ENCODE results near the gene LMF2. TPM values are rescaled to one million over a fixed set of nuclear protein-coding genes. Genes with fewer than 3 reads are reported as not detected.

The LMF2 gene
- total RNA-seq, 1 donor from 2014 or later: 93.2 TPM

DNA sequence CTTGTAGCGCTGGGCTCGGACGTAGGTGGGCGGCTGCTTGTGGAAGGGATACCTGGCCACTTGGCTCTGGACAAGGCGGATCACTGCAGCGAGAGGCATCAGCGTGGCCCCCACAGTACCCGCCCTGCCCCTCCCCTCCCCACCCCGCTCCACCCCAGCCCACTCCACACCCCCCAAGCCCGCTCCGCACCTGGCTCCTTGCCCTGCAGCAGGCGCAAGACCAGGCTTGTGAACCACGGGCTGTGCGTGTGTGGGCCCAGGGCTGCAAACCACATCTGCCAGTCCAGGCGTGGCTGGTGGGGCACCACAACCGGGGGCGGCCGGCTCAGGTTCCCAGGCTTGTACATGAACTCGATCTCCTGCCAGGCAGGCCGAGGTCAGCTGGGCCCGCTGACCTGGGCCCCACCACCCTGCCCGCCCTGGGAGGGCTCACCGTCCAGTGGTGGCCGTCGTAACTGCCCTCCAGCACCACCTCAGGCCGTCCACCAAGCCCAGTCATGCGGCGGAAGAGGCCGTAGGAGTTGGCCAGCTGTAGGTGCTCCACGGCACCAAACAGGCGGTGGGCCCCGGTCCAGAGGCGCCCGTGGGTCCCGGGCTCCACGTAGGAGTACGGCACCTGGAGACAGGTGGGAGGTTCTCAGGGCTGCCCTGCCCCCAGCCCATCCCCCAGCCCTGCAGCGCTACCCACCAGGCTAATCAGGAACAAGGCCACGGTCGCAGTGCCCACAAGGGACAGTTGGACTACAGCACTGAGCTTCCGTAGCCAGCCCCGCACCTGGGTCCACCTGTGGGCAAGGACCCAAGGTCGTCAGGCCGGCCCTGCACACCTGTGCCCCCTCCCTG, 2.9 kb downstream of the LMF2 start:
- Mint-ChIP-seq H3K4me3 (ENCODE audit: unreplicated experiment) (no peak overlapping the region), H3K27ac (ENCODE audit: unreplicated experiment) (no peak overlapping the region), H3K36me3 (ENCODE audit: low read depth, unreplicated experiment) (no peaks in the 10 kb centered on the region), H3K4me1 (ENCODE audit: low read depth, unreplicated experiment) (peaks cover 2% of the 10 kb centered on the region), H3K27me3 (ENCODE audit: low read depth, unreplicated experiment) (no peaks in the 10 kb centered on the region), H3K9me3 (ENCODE audit: unreplicated experiment) (no peaks in the 10 kb centered on the region)
- Histone ChIP-seq H3K36me3 (ENCODE audit: insufficient read depth, low read length) (peaks cover 4% of the 10 kb centered on the region), H2AFZ (ENCODE audit: low read depth, low read length) (no peak overlapping the region), H3K9me3 (ENCODE audit: insufficient read depth, low read depth, low read length) (no peaks in the 10 kb centered on the region), H3K4me3 (ENCODE audit: insufficient read depth, low read depth, low read length) (no peak overlapping the region), H3K79me2 (ENCODE audit: insufficient read depth, low read length) (peaks cover 40% of the 10 kb centered on the region), H3K4me1 (ENCODE audit: insufficient read depth, low read length) (peaks cover 14% of the 10 kb centered on the region), H3K9ac (ENCODE audit: low read length) (no peak overlapping the region), H3K27me3 (ENCODE audit: insufficient read depth, low read length) (no peaks in the 10 kb centered on the region), H3K27ac (ENCODE audit: low read depth, low read length) (no peak overlapping the region), H3K4me2 (ENCODE audit: low read length) (no peak overlapping the region), H4K20me1 (ENCODE audit: insufficient read depth, low read length) (peaks cover 26% of the 10 kb centered on the region)
- DNase-seq (ENCODE audit: low read depth) (no peak), FAIRE-seq (no peak)
- no peak for TF ChIP-seq EZH2 (IDR thresholded peaks at IDR 0.05; ENCODE audit: insufficient read depth, low read length)
- TF ChIP-seq, protein P1, sequence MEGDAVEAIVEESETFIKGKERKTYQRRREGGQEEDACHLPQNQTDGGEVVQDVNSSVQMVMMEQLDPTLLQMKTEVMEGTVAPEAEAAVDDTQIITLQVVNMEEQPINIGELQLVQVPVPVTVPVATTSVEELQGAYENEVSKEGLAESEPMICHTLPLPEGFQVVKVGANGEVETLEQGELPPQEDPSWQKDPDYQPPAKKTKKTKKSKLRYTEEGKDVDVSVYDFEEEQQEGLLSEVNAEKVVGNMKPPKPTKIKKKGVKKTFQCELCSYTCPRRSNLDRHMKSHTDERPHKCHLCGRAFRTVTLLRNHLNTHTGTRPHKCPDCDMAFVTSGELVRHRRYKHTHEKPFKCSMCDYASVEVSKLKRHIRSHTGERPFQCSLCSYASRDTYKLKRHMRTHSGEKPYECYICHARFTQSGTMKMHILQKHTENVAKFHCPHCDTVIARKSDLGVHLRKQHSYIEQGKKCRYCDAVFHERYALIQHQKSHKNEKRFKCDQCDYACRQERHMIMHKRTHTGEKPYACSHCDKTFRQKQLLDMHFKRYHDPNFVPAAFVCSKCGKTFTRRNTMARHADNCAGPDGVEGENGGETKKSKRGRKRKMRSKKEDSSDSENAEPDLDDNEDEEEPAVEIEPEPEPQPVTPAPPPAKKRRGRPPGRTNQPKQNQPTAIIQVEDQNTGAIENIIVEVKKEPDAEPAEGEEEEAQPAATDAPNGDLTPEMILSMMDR (IDR thresholded peaks at IDR 0.05; ENCODE audit: insufficient read depth, low read depth, low read length): no peak

DNA sequence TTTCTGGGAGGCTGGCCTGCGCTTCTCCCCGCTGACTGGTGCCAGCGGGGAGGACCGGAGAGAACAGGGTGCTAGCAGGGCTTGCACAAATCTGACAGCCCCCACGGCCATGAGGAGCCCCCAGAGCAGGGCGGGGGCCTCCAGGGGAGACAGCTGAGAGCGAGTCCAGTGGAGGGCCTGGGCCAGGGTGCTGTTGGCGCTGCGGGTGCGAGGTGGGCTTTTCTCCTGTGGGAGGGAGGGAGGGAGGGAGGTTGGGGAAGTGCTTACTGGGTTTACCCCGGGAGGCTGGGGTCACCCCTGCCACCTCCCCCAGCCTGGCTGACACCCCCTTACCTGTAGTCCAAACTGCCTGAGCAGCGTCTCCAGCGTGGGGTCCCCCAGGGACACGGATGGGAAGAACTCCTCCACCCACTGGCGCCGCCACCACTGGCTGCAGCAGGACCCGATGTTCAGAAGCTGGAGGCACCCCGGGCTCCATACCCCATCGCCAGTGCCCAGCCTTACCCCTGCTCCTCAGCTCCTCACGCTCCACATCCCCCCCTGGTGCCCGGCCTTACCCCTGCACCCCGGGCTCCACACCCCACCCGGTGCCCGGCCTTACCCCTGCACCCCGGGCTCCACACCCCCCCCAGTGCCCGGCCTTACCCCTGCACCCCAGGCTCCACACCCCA, 3.9 kb downstream of the LMF2 start:
- no peak for FAIRE-seq
- Mint-ChIP-seq H3K9me3 (ENCODE audit: unreplicated experiment) (no peaks in the 10 kb centered on the region), H3K36me3 (ENCODE audit: low read depth, unreplicated experiment) (no peaks in the 10 kb centered on the region), H3K27me3 (ENCODE audit: low read depth, unreplicated experiment) (no peaks in the 10 kb centered on the region), H3K27ac (ENCODE audit: unreplicated experiment) (no peak overlapping the region), H3K4me3 (ENCODE audit: unreplicated experiment) (no peak overlapping the region), H3K4me1 (ENCODE audit: low read depth, unreplicated experiment) (no peaks in the 10 kb centered on the region)
- Histone ChIP-seq H2AFZ (ENCODE audit: low read depth, low read length) (no peak overlapping the region), H3K27ac (ENCODE audit: low read depth, low read length) (no peak overlapping the region), H3K9me3 (ENCODE audit: insufficient read depth, low read depth, low read length) (no peaks in the 10 kb centered on the region), H3K36me3 (ENCODE audit: insufficient read depth, low read length) (peaks cover 4% of the 10 kb centered on the region), H3K4me1 (ENCODE audit: insufficient read depth, low read length) (peaks cover 6% of the 10 kb centered on the region), H3K9ac (ENCODE audit: low read length) (no peak overlapping the region), H3K27me3 (ENCODE audit: insufficient read depth, low read length) (no peaks in the 10 kb centered on the region), H4K20me1 (ENCODE audit: insufficient read depth, low read length) (peaks cover 26% of the 10 kb centered on the region), H3K4me2 (ENCODE audit: low read length) (no peak overlapping the region), H3K4me3 (ENCODE audit: insufficient read depth, low read depth, low read length) (no peak overlapping the region), H3K79me2 (ENCODE audit: insufficient read depth, low read length) (peaks cover 30% of the 10 kb centered on the region)
- no peak for TF ChIP-seq EZH2 (IDR thresholded peaks at IDR 0.05; ENCODE audit: insufficient read depth, low read length)
- TF ChIP-seq, protein P1 (IDR thresholded peaks at IDR 0.05; ENCODE audit: insufficient read depth, low read depth, low read length): no peak
- no peak for DNase-seq (ENCODE audit: low read depth)
